Astrocyte of the hippocampus (primary cell): ENCODE data around the gene GLB1L.

ENCODE experiments used
- DNase-seq: peaks from one replicate; pipeline ENCODE4 v3.0.0; 2011; ENCODE audit warnings: low read depth, low spot score

Gene GLB1L

GRCh38 chr2:219223831-219224610 lies 21.2 kb downstream of the GLB1L start:
- DNase-seq: no peak

DNA sequence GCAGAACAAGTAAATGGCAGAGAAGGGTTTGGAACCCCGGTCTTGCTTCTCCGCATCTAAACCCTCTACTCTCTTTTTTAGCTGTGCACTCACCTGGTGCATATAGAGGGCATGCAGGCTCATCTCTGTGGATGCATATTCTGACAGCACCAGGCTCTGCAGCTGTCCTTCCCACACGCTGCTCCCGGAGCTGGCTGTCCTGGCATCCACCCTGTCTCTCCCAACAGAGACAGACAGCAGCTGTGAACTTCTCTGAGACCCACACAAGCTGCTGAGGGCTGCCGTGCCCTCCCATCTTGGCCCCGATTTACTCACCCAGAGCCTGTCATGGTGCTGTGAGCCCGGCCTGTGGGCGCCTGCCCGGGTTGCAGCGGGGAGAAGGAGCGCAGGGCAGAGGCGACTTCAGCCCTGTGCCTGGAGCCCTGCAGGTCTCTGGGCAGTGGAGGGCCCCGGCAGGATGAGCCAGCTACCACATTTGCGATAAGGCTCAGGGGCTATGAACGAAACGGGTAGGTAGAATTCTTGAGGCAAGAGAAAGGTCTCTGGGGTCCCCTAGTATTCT lies 23.2 kb downstream of the GLB1L start:
- DNase-seq: no peak

- no peak for DNase-seq
Measured at GRCh38 chr2:219220652-219221402, 24.4 kb downstream of the GLB1L start.

GRCh38 chr2:219219784-219220532 lies 25.3 kb downstream of the GLB1L start:
- DNase-seq: no peak

- DNase-seq: peak; percentile 98
Measured at GRCh38 chr2:219218732-219219701, 26.2 kb downstream of the GLB1L start, which contains the start of gene ABCB6. TSS of gene ABCB6 (minus strand) at chr2:219218958. CDS start at chr2:219218673, 285 bp downstream.

GRCh38 chr2:219218217-219218731 lies 27.0 kb downstream of the GLB1L start:
- DNase-seq: peak; percentile 96

GRCh38 chr2:219216535-219216915 lies 28.7 kb downstream of the GLB1L start:
- DNase-seq: no peak

DNA sequence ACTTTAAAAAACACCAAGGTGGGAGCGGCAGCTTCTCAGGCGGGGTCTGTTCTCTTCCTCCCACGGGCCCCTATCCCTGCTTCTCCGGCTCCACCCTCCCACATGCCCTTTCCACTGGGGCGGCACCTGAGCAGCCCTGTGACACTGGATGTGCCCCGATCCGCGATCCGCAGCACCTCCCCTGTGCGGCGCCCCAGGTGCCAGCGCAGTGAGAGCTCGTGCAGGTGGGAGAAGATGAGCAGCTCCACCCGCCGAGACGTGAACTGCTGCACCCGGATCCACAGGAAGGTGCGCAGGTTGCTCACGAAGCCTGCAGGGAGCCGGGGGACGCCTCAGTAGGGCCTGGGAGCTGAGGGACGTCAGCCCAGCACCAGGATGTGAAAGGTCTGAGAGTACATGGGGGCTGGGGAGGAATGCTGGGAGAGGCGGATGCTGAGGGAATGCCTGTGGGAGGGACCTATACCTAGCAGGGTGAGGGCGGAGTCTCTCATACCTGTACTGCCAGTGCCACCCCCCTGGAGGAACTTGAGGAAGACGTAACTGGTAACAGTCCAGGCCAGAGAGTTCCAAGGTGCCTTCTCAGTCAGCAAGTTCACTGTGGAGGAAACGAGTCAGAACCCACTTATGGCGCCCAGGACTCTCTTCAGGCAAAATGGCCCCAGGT lies 29.2 kb downstream of the GLB1L start:
- no peak for DNase-seq

DNA sequence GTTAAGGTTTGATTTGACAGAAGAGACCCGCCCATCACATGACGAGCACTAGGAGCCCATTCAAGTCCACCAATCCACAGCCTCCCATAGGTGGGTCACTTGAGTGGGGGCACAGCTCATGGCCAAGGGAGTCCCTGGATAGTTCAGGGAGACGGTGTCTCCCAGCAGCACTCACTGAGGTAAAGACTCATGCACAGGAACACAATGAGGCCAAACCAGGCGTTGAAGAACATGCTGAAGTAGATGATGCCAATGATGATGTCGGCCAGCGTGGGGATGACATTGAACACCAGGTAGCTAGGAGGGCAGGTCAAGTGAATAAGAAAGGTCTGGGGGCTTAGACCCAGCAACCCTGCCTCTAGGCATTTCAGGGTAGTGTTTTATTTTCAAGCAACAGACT lies 30.5 kb downstream of the GLB1L start:
- DNase-seq: no peak

GRCh38 chr2:219214141-219214540 lies 31.1 kb downstream of the GLB1L start:
- DNase-seq: no peak

DNA sequence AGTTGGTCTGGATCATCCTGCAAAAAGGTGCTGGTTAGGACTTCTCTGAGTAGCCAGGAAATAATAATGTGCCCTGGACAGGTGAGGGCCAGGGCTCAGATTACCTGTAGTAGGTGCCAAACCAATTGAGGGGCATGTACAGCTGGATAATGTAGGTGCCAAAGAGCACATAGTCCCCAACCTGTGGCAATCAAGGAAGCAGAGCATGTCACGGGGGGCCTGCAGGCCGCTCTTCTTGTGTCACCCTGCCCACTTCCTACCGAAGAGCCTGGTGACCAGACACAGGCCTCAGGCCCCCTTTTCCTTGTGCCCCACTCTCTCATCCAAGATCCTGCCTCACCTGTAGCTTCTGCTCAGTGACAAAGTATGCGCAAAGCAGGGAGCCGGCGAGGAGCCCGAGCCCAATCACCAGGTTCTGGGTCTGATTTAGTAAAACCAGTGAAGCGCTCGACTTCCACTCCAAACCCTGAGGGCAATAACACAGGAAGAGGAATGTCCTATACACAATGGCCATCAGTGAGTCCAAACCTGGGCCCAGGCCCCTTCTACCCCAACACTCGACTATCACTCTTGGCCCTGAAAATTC lies 31.7 kb downstream of the GLB1L start:
- no peak for DNase-seq

DNA sequence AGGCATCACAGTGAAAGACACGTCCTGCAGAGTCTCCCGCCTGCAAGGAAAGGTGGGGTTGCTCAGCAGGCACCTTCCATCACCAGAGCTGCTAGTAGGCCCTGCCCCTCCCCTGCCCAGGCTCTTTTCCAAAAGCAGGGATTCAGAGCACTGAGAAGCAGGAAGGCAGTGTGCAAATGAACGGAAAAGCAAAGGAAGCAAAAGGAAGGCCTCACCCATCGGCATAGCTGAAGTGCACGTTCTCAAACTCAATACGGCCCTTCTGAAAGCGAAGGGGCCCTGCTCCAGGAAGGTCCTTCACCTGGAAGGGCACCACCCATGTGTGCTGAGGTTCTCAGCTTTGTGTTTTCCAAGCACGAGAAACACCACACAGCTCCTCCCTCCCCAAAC lies 32.2 kb downstream of the GLB1L start:
- no peak for DNase-seq

GRCh38 chr2:219210886-219211362 lies 34.3 kb downstream of the GLB1L start:
- DNase-seq: no peak

- no peak for DNase-seq
Measured at GRCh38 chr2:219210196-219210885, 34.9 kb downstream of the GLB1L start.

DNA sequence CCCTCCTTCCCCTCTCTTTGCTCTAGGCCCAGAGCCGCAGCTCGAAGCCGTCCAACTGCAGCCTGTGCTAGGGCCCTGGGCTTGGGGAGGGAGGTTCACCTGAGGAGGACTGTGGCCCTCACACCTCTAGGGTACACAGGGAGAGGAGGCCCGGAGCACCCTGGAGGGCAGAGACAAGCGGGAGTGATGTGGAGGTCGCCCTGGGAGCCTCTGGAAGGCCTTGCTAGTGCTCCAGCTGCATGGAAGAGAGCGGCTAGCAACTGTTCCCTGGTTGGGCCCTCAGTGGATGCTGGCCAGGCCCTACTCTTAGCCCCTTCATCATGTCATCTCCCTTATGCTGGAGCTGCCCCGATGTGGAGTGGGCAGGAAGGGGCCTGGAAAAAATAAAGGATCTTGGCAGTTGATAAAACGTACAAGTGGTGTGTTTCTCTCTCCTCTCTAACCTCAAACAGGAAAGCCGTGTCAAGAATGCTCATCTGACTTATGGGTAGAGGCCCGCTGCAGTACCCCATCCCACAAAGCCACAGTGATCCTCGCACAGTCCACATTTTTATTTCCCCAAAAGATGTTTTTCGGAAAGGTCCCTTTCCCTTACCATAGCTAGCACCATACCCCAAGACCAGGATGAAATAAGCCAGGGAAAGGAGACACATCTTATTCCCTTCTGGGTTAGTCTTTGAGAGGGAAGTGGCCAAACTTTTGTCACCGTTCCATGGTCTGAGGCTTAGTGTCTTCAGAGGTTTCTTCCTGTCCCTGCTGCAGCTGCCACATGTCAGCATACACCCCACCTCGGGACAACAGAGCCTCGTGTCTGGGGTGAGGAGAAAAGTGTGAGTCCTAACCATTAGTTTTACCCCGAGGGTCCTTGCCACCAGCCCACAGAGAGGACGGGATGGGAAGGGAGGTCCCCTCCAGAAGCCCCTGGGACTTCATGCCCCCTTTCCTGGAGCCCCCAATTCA lies 35.7 kb downstream of the GLB1L start:
- no peak for DNase-seq

- DNase-seq: peak; percentile 46
Measured at GRCh38 chr2:219207884-219208740, 37.1 kb downstream of the GLB1L start.
